ENCODE measurements around the gene BIRC2.

- TF ChIP-seq CTCF (optimal IDR thresholded peaks at IDR 0.05 in 1 of 3, IDR thresholded peaks at IDR 0.05 in 1 of 3, conservative IDR thresholded peaks at IDR 0.05 in 1 of 3; ENCODE audit: extremely low read depth in 1 of 3, insufficient read depth in 2 of 3, low read length in 3 of 3) (no peak), EZH2 (IDR thresholded peaks at IDR 0.05; ENCODE audit: low read length) (no peak)
These were observed 67.5 kb downstream of the BIRC2 start for GRCh38 chr11:102414559-102414958.
